GM12891 (cell line): ENCODE measurements around the gene ADAM11.

Source experiments
- DNase-seq: peaks from one replicate; pipeline ENCODE4 v3.0.0; 2011; ENCODE audit warnings: low spot score; ENCODE audit not compliant: insufficient read length
- FAIRE-seq: peaks from 2 replicates; lab custom pipeline; 2011; peaks lifted over from hg19 to GRCh38; lab: Jason Lieb, UNC
- PAX5 ChIP-seq: IDR thresholded peaks from 2 replicates; pipeline ENCODE4 v1.6.1; 2011; ENCODE audit warnings: low read length, moderate library complexity, mild to moderate bottlenecking; ENCODE audit not compliant: insufficient read depth, severe bottlenecking
- POLR2A ChIP-seq: IDR thresholded peaks from 2 replicates; pipeline ENCODE4 v1.6.1; 2011; ENCODE audit warnings: low read depth, low read length, control low read depth
- POLR2AphosphoS5 ChIP-seq: IDR thresholded peaks from 2 replicates; pipeline ENCODE4 v1.6.1; 2011; ENCODE audit warnings: low read depth, low read length, control low read depth
- POU2F2 ChIP-seq: IDR thresholded peaks from 2 replicates; pipeline ENCODE4 v1.6.1; 2011; ENCODE audit warnings: low read depth, mild to moderate bottlenecking, control low read depth, low read length, moderate library complexity
- SPI1 ChIP-seq: IDR thresholded peaks from 2 replicates; pipeline ENCODE4 v1.6.1; 2011; ENCODE audit warnings: low read depth, low read length, control low read depth
- TAF1 ChIP-seq: IDR thresholded peaks from 2 replicates; pipeline ENCODE4 v1.6.1; 2011; ENCODE audit warnings: low read depth, low read length, control low read depth

Gene ADAM11

GRCh38 chr17:44782326-44782850 is 23.6 kb downstream of the ADAM11 start:
- DNase-seq, result no peak
- TF ChIP-seq POU2F2 (no peak), POLR2AphosphoS5 (no peak), POLR2A (no peak), PAX5 (no peak), TAF1 (no peak), SPI1 (no peak)
- FAIRE-seq, result no peak

DNA sequence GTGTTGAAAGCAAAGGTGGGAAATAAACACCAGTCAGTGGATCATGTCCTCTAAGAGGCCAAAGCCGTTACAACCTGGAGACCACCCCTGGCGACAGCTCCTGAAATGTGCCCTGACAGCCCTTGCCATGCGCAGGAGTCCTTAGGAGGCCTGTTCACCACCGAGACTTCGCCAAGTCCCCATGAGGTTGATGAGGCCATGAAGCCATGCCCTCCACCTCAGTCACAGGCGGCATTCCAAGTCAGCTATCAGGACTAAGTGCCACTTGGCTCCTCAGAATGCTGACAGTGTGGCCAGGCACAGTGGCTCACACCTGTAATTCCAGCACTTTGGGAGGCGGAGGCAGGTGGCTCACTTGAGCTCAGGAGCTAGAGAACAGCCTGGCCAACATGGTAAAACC is 27.1 kb downstream of the ADAM11 start:
- DNase-seq (no peak), FAIRE-seq (no peak)

DNA sequence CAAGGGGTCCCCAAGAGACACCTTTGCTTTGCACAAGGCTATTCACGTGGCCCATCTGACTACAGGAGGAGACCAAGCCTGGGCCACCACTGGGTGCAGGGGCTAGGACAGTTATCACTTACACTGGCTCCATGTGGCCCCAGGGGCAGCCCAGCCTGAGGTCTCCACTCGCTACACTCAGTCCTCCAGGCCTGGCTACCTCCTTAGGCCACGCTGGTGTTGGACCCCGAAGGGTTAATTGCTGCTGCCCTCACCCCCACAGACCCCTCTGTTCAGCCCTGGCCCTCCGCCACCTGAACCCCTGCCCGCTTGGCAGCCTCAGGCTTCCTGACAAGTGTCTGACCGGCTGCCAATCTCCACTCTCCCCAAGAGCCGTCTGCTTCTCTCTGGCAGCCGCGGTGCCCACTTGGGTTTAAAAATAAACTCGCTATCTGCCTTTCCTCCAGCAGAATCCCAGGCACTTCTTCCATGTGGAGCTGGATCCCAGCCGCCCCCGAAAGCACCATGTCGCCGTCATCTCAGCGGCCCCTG is 27.8 kb downstream of the ADAM11 start:
- FAIRE-seq (no peak), DNase-seq (no peak)

More for the DNA sequence above, 27.1 kb downstream of the ADAM11 start:
- TF ChIP-seq SPI1 (no peak), PAX5 (no peak), POU2F2 (no peak), TAF1 (no peak), POLR2AphosphoS5 (no peak), POLR2A (no peak)

GRCh38 chr17:44787271-44787940 is 28.6 kb downstream of the ADAM11 start:
- no peak for DNase-seq
- FAIRE-seq, result no peak
- TF ChIP-seq PAX5 (no peak), POLR2A (no peak), POU2F2 (no peak), POLR2AphosphoS5 (no peak), TAF1 (no peak), SPI1 (no peak)

More for the DNA sequence above, 27.8 kb downstream of the ADAM11 start:
- no peak for TF ChIP-seq POLR2AphosphoS5
- no peak for TF ChIP-seq POLR2A
- TF ChIP-seq PAX5, result no peak
- TF ChIP-seq POU2F2, result no peak
- TF ChIP-seq TAF1, result no peak
- no peak for TF ChIP-seq SPI1

DNA sequence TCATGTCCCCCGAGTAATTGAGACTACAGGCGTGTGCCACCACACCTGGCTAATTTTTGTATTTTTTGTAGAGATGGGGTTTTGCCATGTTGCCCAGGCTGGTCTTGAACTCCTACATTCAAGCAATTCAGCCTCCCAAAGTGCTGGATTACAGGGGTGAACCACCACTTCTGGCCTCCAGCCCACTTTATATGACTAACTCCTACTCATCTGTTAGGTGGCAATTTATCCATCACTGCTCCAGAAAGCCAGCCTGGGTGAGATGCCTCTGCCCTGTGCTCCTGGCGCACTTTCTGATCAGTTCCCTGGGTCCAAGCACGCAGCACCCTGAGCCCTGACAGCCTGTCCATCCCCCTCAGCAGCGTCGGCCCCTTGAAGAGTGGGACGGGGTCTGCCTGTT is 29.4 kb downstream of the ADAM11 start:
- FAIRE-seq, result no peak
- TF ChIP-seq SPI1 (no peak), PAX5 (no peak), POLR2A (no peak)
- no peak for DNase-seq

- FAIRE-seq, result no peak
- no peak for TF ChIP-seq PAX5
- no peak for TF ChIP-seq SPI1
- no peak for TF ChIP-seq POLR2AphosphoS5
- TF ChIP-seq POU2F2, result no peak
- TF ChIP-seq POLR2A, result no peak
- no peak for TF ChIP-seq TAF1
Measured at GRCh38 chr17:44792276-44792675, 33.5 kb downstream of the ADAM11 start.

DNA sequence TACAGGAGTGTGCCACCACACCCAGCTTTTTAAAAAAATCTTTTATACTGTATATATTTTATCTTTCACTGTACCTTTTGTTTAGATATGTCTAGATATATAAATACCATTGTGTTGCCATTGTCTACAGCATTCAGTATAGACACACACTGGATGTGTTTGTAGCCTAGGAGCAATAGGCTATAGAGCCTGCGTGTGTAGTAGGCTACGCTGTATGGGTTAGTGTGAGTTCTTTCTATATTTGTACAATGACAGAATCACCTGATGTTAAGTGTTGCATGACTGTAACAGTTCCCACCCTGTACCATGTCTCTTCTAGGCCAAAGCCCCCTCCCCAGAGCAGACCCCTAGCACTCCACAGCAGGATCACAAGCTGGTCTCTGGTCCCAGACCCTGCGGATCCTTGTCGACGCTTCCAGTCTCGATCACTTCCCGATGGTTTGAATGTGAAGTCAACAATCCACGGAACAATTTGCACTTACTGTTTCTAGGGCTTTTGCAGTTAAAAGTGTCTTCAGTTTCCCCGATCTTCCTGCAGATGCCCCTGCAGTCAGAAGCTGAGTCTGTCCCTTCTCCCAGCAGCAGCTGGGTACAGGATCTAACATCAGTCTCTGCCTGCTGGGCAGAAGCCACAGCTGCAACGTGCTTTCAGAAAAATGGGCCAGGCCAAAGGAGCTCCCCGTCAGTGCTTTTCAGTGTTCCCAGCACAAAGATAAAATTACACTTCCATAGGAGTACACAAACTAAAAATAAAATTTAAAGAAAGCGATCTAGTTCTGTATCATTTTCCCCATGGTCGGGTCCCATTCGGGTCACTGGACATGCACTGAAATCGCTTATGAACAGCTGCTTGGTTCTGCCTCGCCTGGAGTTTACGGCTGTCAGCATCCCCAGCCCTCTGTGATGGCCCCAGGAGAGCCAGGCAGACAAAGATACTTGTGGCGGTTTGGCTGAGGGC is 35.4 kb downstream of the ADAM11 start:
- DNase-seq (no peak), FAIRE-seq (no peak)
- TF ChIP-seq PAX5 (no peak), TAF1 (no peak)

More at GRCh38 chr17:44792276-44792675, 33.5 kb downstream of the ADAM11 start:
- no peak for DNase-seq

DNA sequence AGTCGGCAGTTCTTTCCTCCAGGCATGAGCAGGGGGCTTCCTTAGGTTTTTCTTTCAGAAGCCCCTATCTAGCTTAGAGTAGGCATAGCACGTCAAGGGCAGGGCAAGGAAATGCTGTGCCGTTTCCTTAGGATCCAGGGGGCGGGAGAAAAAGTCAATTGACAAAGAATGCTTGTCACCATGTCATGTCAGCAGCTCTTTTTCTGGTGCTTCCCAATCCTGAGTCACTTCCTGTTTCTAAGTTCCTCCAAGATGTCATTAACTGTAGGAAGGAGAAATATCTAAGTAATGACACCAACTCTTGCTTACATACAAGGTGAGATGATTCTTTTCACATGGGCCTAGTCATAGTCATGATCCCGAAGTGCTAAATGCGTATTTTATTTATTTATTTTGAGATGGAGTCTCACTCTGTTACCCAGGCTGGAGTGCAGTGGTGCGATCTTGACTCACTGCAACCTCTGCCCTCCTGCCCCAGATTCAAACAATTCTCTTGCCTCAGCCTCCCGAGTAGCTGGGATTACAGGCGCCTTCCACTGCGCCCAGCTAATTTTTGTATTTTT is 36.1 kb downstream of the ADAM11 start:
- FAIRE-seq, result no peak
- TF ChIP-seq POLR2AphosphoS5 (no peak), SPI1 (peak; percentile 39), PAX5 (no peak)
- no peak for DNase-seq

- FAIRE-seq (no peak), DNase-seq (no peak)
- TF ChIP-seq PAX5 (no peak), POU2F2 (no peak), POLR2AphosphoS5 (no peak), TAF1 (no peak), SPI1 (no peak), POLR2A (no peak)
Measured at GRCh38 chr17:44795421-44795820, 36.6 kb downstream of the ADAM11 start.
